ENCODE results near the gene TCFL5.

Gene TCFL5

DNA sequence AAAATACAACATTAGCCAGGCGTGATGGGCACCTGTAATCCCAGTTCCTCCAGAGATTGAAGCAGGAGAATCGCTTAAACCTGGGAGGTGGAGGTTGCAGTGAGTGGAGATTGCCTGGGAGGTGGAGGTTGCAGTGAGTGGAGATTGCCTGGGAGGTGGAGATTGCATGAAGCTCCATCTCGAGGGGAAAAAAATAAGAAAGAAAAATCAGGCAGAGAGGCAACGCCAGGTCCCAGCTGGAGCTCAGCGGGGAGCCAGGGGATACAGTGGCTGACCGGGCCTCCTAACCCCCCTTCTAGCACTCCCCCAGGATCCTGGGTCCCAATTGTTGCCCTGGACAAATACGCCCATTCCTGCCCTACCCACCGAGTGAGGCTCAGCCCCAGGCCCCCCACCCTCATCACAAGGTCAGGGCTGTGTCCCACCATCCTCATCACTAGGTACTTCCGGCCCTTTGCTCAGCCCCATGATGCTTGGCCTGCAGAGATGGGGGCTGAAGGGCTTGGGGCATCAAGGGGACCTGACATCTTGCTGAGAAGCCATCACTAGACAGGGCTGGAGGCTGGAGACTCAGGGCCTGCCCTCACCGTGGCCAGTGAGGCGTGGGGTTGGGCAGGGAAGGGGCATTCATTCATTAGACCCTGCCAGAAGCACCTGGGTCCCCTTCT is 55.1 kb downstream of the TCFL5 start:
- TF ChIP-seq, protein P1, sequence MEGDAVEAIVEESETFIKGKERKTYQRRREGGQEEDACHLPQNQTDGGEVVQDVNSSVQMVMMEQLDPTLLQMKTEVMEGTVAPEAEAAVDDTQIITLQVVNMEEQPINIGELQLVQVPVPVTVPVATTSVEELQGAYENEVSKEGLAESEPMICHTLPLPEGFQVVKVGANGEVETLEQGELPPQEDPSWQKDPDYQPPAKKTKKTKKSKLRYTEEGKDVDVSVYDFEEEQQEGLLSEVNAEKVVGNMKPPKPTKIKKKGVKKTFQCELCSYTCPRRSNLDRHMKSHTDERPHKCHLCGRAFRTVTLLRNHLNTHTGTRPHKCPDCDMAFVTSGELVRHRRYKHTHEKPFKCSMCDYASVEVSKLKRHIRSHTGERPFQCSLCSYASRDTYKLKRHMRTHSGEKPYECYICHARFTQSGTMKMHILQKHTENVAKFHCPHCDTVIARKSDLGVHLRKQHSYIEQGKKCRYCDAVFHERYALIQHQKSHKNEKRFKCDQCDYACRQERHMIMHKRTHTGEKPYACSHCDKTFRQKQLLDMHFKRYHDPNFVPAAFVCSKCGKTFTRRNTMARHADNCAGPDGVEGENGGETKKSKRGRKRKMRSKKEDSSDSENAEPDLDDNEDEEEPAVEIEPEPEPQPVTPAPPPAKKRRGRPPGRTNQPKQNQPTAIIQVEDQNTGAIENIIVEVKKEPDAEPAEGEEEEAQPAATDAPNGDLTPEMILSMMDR (IDR thresholded peaks at IDR 0.05; ENCODE audit: low read depth, low read length), result no peak
- TF ChIP-seq MYC (IDR thresholded peaks at IDR 0.05; ENCODE audit: low read depth, low read length), result no peak
- no peak for TF ChIP-seq POLR2A (IDR thresholded peaks at IDR 0.05; ENCODE audit: extremely low read depth, insufficient read length)
- TF ChIP-seq, protein P2, sequence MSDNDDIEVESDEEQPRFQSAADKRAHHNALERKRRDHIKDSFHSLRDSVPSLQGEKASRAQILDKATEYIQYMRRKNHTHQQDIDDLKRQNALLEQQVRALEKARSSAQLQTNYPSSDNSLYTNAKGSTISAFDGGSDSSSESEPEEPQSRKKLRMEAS (IDR thresholded peaks at IDR 0.05; ENCODE audit: low read depth, low read length), result no peak
- no peak for DNase-seq (ENCODE audit: low read depth)
- H3K4me3 ChIP-seq (ENCODE audit: low read depth, low read length), result peak overlapping the region; percentile 71

- peak overlapping the region; percentile 71 for H3K4me3 ChIP-seq (ENCODE audit: low read depth, low read length)
- peak; percentile 52 for DNase-seq (ENCODE audit: low read depth)
- TF ChIP-seq, protein P1 (IDR thresholded peaks at IDR 0.05; ENCODE audit: low read depth, low read length), result no peak
- TF ChIP-seq, protein P2 (IDR thresholded peaks at IDR 0.05; ENCODE audit: low read depth, low read length), result no peak
- TF ChIP-seq MYC (IDR thresholded peaks at IDR 0.05; ENCODE audit: low read depth, low read length) (no peak), POLR2A (IDR thresholded peaks at IDR 0.05; ENCODE audit: extremely low read depth, insufficient read length) (no peak)
These were observed 55.8 kb downstream of the TCFL5 start for GRCh38 chr20:62805711-62806382.

DNA sequence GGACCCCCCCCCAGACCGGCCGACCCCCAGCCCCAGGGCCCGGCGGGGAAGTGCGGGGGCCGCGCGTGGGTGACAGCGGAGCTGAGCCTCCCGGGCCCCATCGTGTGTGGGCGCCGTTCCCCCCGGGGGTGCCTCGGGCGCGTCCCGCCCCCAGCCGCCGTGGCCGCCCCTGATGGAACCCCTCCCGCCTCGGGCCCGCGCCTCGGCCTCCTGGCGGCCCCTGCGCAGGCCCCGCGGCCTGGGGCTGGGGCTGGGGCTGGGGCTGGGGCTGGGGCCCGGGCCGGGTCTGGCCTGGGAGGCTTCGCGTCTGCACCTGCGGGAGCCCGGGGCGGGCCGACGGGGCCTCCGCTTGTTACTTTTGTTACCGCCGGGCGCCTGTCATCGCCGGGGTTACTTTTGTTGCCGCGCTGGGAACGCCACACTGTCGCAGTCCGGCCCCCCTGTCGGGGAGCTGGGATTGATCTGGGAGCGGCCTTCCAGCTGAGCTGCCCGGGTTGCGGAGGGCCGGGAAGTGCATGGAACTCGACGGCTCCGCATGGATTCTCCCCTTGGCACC is 56.4 kb downstream of the TCFL5 start:
- DNase-seq (ENCODE audit: low read depth), result peak; percentile 49
- peak overlapping the region; percentile 71 for H3K4me3 ChIP-seq (ENCODE audit: low read depth, low read length)
- TF ChIP-seq MYC (IDR thresholded peaks at IDR 0.05; ENCODE audit: low read depth, low read length) (no peak), POLR2A (IDR thresholded peaks at IDR 0.05; ENCODE audit: extremely low read depth, insufficient read length) (no peak)
- TF ChIP-seq, protein P1 (IDR thresholded peaks at IDR 0.05; ENCODE audit: low read depth, low read length), result no peak
- TF ChIP-seq, protein P2 (IDR thresholded peaks at IDR 0.05; ENCODE audit: low read depth, low read length), result no peak

DNA sequence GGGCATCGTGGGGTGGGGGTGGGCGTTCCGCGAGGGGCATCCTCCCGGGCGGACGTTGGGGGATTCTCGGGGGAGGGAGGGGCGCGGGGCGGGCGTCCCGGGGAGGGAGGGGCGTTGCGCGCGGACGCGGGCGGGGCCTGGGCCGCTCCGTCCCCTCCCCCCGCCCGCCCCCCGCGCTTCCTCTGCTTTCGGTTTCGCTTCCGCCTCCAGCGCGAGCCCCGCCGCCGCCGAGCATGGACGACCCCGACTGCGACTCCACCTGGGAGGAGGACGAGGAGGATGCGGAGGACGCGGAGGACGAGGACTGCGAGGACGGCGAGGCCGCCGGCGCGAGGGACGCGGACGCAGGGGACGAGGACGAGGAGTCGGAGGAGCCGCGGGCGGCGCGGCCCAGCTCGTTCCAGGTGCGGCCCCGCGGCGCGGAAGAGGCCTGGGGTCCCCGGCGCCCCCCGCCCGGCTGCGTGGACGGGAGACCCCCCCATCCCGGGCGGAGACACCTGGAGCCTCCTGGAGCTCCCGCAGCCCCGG is 56.9 kb downstream of the TCFL5 start, which contains the start of gene OGFR:
OGFR (plus strand) TSS at position 209 of the 528 bp plus-strand sequence; CDS start at position 234, 25 bp downstream.
- TF ChIP-seq, protein P1 (IDR thresholded peaks at IDR 0.05; ENCODE audit: low read depth, low read length), result no peak
- TF ChIP-seq, protein P2 (IDR thresholded peaks at IDR 0.05; ENCODE audit: low read depth, low read length), result peak; percentile 58; the same call in 1 of the 2 replicates
- TF ChIP-seq POLR2A (IDR thresholded peaks at IDR 0.05; ENCODE audit: extremely low read depth, insufficient read length) (peak; percentile 58), MYC (IDR thresholded peaks at IDR 0.05; ENCODE audit: low read depth, low read length) (peak; percentile 48; the same call in 1 of the 2 replicates)
- peak within 1 kb of the TSS; percentile 71 for H3K4me3 ChIP-seq (ENCODE audit: low read depth, low read length)
- DNase-seq (ENCODE audit: low read depth), result peak; percentile 83

DNA sequence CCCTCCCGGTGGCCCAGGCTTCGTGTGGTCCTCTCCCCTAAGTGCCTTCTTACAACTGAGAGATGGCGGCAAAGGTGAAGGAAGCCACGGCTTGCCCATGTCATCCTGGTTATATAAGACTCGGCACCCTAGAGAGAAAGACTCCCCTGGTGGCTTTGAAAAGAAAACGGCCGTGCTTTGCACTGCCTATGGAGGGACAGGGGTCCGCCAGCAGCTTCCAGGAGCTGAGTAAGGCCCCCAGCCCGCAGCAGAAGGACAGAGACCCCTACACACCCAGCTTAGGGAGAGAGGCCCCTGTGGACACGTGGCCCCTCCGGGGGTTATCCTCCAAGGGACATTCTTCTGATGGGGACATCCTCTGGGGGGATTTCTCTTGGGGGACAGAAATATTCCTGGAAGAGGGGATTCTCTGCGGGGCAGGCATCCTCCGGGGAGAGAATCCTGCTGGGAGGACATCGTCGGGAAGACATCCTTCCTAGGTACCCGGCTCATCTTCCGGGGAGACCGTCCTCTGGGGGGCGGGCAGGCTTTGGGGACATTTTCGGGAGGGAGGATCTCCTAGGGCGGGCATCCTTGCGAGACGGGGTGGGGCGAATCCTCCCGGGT is 57.5 kb downstream of the TCFL5 start:
- peak; percentile 56 for DNase-seq (ENCODE audit: low read depth)
- TF ChIP-seq, protein P1 (IDR thresholded peaks at IDR 0.05; ENCODE audit: low read depth, low read length), result no peak
- TF ChIP-seq MYC (IDR thresholded peaks at IDR 0.05; ENCODE audit: low read depth, low read length), result no peak
- TF ChIP-seq, protein P2 (IDR thresholded peaks at IDR 0.05; ENCODE audit: low read depth, low read length), result no peak
- no peak for TF ChIP-seq POLR2A (IDR thresholded peaks at IDR 0.05; ENCODE audit: extremely low read depth, insufficient read length)
- peak overlapping the region; percentile 25 for H3K4me3 ChIP-seq (ENCODE audit: low read depth, low read length)
